Mesenteric fat pad (tissue), 1 donor: ENCODE measurements around the gene PAXX. TPM values are rescaled to one million over a fixed set of nuclear protein-coding genes. Genes with fewer than 3 reads are reported as not detected.

ENCODE experiments used
- DNase-seq: peaks from one replicate; pipeline ENCODE4 v3.0.0-alpha.2; 2020; ENCODE audit warnings: low spot score
- total RNA-seq: library from RNA; stranded (reverse); fragmentation: NEBNext Ultra II Directional; extraction: Animal tissue kit (Norgen Biotek cat#: 25700); gene quantifications from one replicate; pipeline ENCODE4 v1.2.1, GENCODE V29; 2021
- donor health status: DM: yes; HTN: yes; CAD: no.

The PAXX gene
- total RNA-seq, 1 donor from 2014 or later = 29.4 TPM

DNA sequence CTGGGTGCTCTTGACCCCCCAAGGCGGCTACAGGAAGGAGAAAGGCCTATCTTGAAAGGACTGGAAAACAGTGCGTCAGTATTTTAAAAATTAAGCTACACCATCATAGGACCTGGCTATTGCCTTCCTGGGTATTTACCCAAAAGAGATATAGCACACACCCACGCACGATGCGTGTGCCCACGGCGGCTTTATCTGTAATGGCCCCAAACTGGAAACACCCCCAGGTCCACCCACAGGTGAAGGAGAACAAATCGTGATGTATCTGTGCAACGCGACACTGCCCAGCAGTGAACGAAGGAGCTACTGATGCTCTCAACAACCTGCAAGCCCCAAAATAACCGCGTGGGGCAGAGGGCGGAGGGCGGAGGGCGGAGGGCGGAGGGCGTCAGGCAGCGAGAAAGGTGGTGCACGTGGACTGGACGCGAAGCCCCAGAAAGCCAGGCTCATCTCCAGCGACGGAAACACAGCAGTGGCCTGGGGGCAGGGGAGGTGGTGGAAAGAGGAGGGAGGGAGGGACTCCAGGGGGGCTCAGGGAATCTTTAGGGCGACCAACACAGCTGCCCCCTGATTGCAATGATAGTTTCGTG is 27.3 kb upstream of the PAXX start:
- DNase-seq = no peak

DNA sequence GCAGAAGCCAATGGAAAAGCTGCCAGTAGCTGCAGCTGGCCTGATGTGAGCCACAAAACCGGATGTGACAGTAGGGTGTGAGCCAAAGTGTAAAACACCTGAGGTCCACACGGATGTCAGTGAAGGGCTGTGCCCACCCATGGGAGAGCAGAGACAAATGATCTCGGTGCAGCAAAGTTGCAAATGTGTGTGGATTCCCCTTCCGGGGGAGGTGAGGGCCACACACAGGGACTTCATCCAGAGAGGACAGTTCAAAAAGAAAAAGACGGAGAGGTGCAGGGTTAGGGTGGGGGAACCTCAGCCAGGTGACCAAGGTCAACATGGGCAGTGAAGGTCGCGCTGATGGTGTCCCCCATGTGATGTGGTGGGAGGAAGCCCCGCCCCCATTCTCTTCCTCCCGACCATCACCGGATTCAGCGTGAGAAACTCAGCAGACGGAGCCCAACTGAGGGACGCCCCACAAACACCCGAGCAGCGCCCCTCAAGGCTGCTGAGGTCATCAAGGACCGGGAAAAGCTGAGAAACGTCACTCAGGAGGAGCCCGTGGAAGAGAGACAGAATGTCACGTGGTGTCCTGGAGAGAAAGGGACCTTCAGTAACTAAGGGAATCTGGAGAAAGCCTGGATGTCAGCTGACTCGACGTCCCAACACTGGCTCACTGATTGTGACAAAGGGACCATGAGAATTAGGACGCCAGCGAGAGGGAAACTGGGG is 26.3 kb upstream of the PAXX start:
- DNase-seq = no peak

DNA sequence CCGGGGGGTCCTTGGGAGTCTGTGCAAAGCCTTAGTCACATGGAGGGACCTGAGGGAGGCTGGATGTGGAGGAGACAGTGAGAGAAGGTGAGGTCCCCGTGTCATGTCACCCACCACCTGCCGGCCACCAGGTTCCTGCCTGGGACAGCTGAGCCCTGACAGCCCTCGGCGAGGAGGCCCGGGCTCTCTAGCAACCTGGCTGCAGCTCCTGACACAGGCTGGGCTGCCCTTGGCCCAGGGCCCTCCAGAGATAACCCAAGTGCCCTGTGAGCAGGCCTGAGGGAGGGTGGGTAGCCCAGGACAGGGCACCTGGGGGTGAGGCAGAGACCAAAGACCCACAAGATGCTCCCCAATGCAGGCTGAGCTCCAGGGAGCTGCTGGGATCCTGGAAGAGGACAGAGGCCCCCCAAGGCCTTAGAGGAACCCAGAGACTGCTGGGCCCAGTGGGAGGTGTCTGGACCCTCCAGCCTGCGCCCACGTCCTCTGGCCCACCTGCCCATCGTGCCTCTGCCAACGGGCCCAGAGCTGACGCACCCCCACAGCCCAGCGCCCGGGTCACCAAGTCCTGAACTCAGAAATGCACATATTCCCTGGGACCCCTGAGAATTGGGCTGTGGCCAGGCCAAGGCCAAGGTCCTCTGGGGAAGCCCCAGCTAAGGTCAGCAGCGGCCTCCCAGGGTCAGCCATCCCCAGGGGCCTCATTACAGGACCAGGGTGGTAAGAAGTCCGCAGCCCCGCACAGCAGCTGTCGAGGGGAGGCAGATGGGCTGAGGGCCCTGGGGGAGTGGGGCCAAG is 23.7 kb upstream of the PAXX start:
- no peak for DNase-seq

DNA sequence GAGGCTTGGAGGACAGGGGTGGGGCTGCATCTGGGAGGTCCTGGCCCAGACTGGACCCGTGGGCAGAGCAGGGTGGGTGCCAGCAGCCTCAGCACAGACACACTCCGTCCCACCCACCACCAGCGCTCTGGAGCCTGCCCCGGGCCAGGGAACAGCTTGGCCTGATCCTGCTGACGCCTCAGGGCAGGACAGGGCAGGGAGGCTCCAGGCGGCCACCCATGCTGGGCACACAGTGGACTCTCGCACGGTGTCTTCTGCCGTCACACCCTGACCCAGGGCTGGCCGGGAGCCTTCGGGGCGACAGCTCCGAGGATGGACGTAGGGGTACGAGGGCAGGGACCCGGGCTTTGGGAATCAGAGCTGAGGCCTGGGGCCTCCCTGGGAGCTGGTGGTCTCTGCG is 23.1 kb upstream of the PAXX start:
- DNase-seq = no peak

DNA sequence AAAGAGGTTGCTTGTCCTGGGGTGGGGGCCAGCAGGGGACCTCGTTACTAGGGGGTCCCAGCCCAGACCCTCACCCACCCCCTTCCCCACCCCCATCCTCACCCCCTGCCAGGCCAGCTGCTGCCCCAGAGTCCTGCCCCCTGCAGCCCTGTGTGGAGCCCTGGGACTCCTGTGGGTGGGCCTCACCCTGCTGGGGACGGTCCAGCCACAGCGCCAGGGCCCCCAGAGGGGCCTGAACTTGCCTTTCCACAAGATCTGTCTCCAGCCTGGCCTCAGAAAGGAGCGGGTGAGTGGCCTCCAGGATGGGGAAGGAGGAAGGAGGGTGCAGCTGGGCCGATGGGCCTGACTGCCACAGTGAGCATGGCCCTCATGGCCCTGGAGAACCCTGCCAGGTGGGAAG is 22.4 kb upstream of the PAXX start:
- no peak for DNase-seq

DNA sequence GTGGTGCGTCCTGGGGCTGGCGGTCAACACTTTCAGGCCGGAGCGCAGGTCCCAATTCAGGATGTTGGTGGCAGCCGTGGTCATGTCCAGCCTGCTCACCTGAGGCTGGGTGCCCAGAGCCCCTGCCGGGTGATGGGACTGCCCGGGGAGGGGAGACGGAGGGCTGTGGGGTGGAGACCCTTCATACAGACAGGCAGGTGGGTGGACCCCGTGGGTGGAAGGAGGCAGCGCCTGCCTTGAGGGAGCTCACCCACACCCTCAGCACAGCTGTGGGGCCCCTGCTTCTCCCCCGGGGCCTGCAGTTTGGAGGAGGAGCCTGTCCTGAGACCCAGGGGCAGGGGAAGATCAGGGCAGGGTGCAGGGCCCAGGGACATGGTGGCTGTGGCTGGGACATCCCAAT is 21.9 kb upstream of the PAXX start:
- DNase-seq = no peak

DNA sequence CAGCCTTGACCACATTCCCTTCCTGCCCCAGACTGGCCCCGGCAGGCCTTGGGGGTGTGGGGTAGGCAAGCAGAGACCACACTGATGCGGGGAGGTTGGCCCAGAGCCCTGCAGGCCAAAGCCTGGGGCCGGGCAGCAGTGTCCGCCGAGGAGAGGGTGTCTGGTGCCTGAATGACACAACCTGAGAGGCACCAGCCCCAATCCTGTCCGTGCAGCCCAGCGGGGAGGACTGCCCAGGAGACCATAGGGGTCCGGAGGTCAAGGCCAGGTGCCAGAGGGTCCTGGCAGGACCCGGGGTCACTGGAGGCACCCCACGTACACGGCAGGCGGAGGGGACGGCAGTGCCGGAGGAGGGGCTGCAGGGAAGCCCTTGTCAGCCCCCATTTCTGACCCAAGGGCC is 20.5 kb upstream of the PAXX start:
- no peak for DNase-seq

DNA sequence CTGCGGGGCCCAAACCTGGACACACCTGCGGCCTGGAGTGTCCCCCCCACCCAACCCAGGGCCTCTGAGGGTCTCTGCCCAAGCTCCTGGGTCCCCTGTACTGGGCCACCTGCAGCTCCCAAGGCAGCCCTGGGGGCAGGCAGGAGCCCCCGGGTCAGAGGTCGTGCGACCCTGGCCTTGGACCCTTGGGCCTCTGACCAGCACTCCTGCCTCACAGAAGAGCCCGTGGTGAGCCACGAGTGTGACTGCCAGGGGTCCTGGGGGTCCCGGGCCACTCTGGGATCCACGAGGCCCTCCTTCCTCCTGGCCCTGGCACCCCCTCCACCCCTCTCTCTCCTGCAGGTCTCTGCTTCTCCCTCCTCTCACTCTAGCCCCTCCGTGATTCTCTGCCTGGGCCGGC is 19.9 kb upstream of the PAXX start:
- DNase-seq = no peak

DNA sequence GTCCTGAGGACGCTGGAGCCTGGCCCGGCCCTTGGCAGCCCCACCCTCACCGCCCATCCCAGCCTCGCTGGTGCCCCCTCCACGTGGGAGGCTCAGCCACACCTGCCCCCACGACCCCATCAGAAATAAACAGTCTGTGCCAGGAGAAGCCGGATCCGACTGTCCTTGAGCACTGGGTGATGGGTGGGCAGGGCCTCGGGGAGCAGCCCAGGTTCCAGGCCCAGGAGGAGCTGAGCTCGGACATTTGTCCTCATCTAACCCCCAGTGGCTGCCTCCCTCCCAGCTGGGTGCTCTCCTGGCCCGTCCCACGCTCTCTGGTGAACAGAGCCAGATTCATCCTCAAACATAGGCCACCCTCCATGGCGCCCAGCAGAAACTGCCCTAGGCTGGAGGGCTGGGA is 19.5 kb upstream of the PAXX start:
- DNase-seq = no peak

DNA sequence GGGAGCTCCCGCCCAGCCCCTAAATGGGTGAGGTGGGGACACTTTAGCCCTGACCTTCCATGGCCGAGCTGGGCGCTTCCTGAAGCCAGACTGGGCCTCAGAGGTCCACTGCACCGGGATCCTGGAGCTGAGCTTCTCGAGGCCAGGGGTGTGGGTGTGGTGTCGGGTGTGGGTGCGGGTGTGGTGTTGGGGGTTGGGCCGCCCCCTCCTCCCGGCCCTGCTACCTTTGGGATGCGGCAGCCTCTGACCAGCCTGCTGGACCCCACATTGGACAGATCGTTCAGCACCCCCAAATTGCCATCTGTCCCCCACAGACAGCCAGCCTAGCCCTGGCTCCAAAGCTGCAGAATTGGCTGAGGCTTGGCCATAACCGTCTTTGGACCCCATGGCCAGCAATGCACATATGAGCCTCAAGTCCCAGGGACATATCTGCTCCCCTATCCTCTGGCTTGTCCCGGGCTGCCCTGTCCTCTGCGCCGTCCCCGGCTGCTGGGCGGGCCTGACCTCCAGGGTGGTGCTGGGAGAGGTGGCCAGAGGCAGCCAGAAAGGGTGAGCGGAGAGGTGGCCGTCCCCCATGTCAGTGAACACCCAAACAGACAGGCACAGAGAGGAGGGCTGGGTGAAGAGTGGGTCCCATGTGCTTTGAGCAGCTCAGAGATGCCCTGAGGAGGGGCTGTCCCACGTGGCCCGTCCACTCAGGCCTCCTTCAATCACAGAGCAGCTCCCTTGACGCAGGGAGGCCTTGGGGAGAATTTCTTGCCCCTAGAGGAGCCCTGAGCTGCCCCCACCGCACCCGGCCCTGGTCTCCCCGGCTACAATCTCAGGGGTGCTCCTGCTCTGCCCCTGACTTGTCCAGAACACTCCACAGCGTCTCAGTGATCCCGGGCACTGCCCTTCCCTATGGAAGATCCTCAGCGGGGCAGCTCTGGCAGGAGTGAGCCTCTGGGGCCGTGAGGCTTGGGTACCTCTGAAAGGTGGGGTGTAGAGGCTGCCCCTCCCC is 18.3 kb upstream of the PAXX start:
- no peak for DNase-seq

DNA sequence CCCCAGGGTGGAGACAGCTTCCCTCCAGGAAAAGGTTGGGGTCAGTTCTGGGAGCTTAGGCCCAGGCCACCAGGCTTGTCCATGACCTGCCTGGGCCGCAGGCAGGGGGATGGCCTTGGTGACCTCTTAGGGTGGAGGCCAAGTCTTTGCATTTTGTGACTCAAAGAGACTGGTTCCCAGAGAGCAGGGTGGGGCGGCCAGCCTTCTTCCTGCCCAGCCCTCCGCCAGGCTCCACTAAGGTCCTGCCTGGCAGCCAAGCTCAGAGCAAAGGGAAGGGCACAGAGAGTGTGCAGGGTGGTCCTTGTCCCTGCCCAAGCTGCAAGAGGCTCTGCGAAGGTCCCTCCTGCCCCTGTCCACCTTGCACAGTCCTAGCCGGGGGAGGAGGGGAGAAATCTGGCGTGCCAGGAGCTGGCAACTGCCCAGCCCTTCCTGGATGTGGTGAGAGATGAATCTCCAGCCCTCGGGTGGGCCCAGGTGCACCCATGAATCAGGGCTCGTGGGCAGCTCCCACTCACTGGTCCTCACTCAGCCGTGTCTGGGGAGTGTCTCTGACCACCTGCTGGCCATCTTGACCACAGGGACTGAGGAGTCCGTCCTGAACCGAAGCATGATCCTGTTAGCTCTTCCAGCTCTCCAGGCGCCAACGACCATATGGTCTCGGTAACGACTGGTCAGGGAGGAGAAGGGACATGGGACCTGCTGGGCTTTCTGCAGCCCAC is 17.2 kb upstream of the PAXX start:
- DNase-seq = no peak

DNA sequence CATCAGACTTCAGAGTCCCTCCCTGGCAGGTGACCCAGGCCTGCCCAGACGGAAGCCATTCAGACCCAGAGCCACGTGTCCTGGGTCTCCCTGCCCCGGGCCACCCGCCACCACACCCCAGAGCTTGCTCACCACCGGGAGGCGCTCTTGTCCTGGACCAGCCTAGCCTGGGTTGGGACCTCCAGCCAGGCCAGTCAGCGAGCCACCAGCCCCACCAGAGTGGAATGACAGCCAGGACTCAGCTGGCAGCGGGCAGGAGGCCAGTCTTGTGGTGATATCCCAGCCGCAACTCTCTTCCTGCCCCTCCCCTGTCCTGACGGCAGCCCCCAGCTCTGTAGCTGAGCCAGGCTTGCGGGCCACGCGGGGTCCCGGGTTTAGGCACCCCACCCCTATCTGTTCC is 16.6 kb upstream of the PAXX start:
- DNase-seq = no peak

DNA sequence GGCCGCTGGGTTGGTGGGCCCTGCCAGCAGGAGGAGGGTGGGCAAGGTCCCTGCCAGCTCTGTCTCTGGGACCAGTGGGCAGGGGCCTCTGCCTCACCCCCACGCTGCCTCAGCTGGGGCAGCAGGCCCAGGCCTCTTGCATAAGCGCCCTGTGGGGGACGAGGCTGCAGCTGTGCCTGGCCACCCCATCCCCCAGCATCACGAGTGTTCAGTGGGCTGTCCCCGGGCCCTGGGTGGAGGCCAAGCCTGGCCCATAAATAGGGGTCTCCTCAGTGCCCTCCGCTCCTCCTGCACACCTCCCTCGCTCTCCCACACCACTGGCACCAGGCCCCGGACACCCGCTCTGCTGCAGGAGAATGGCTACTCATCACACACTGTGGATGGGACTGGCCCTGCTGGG is 15.0 kb upstream of the PAXX start, which contains the start of gene PTGDS:
Gene PTGDS (plus strand): TSS at position 282 of the 400 bp plus-strand sequence. CDS start 75 bp downstream, at position 357.
- DNase-seq = no peak

DNA sequence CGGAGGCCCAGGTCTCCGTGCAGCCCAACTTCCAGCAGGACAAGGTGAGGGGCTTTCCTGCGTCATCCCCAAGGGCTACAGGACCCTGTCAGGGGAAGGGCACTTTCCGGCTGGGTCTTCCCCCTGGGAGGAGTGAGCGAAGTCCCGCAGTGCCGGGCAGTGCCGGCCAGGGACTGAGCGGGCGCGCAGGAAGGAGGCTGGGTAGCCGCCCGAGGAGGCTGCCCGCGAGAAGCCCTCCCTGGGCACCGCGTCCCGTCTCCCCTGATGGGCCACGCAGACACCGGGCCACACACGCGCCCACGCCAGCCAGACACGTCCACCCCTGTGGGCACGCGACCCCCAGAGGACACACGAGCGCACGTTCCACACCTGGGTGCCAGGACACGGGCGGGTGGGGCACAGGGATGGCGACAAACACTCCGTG is 14.6 kb upstream of the PAXX start:
- no peak for DNase-seq

DNA sequence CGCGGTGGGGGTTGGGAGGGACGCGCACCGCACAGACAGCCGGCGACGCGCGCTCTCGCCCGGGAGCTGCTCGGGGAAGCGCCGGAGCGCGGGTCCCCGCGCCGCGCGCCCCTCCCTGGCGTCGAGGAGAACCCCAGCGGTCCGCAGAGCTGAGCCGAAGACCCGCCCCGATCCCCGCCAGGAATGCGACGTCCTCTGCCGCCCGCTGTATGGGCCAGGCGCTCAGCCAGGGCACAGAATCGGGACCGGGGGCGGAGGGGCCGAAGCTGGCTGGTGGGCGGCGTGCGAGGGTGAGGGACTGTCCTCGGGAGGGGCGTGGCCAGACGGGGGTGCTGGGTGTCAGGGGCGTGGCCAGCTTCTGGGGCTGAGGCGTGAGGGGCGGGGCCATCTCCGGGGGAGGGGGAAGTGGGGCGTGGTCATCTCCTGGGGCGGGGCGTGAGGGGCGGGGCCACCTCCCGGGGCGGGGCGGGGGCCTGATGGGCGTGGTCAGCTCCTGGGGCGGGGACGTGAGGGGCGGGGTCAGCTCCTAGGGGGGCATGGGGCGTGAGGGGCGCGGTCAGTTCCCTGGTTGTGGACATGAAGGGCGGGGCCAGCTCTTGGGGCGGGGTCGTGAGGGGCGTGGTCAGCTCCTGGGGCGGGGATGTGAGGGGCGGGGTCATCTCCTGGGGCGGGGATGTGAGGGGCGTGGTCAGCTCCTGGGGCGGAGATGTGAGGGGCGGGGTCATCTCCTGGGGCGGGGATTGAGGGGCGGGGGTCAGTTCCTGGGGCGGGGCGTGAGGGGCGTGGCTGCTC is 14.0 kb upstream of the PAXX start:
- DNase-seq = no peak

DNA sequence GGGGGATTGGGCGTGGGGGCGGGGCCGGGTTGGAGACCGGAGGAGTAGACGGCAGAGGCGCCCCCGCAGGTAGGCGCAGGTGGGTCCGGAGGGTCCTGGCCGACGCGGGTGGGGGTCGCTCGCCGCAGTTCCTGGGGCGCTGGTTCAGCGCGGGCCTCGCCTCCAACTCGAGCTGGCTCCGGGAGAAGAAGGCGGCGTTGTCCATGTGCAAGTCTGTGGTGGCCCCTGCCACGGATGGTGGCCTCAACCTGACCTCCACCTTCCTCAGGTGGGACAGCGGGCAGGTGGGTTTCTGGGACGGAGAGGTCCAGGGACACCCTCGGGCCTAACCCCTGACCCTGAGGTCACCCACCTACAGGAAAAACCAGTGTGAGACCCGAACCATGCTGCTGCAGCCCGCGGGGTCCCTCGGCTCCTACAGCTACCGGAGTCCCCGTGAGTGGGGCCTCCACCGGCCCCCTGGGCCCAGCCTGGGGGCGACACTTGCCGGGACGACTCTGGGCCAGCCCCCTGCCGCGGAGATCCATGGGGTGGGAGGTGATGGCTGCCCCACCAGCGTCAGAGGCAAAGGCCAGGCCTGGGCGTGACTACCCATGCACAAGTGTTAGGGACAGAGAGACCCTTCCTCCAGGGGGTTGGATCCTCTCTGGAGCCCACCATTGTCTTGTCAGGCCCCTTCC is 13.2 kb upstream of the PAXX start:
- DNase-seq = no peak

DNA sequence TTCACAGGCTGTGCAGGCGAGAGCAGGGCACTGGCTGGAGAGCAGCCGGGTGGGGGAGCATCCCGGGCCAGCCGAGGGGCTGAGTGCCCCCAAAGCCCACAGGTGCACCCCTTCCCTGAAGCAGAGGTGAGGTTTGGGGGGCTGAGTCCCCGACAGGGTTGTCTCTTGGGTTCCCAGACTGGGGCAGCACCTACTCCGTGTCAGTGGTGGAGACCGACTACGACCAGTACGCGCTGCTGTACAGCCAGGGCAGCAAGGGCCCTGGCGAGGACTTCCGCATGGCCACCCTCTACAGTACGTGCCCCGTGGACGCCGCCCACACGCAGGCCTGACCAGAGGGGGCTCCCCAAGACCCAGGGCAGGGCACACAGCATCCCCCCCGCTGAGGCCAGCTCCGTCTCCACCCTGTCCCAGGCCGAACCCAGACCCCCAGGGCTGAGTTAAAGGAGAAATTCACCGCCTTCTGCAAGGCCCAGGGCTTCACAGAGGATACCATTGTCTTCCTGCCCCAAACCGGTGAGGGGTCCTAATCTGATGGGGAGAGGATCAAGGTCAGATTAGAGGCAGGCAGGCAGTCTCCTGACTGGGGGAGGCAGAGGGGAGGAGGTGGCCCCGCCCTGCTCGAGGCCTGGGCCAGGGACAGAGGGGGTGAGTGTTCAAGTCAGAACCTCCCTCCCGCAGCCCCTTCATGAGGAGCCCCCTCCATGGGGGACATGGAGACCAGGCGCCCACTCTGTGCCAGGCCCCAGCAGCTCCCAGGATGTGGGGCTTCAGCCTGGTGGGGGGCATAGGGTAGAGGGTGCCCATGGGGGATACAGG is 12.2 kb upstream of the PAXX start:
- no peak for DNase-seq
